Adipose tissue (tissue), 3 donors: ENCODE results near the gene FN1. TPM values are rescaled to one million over a fixed set of nuclear protein-coding genes. Genes with fewer than 3 reads are reported as not detected.

Source experiments
- H3K27ac ChIP-seq: one replicate; pipeline ENCODE4 v1.5.1; 2013; ENCODE audit warnings: low read depth, low read length
- WGBS, 3 donors: extraction: QIAGEN DNeasy Blood & Tissue Kit; methylation state at CpG; one replicate each; pipeline ENCODE4 v1.1.7; 2013; 5-methylcytosine and 5-hydroxymethylcytosine counted together
- polyA plus RNA-seq, 3 donors: library from polyadenylated mRNA; stranded (reverse); fragments of 200-250 nt; gene quantifications; one replicate each; pipeline ENCODE4 v1.2.3, GENCODE V29; 2013
- donor health status: healthy with polysubstance abuse.
- donor health status: Bipolar disorder and iron deficiency.
- donor health status: healthy.

FN1 gene
- polyA plus RNA-seq, 3 donors, result 19.0 to 76.8 (median 51.9) TPM

- H3K27ac ChIP-seq, result no peak overlapping the region
- 79 to 81% (median 80%) methylated on average over 3 of the region's 3 CpGs for WGBS, 3 donors
Measured at GRCh38 chr2:215447673-215448081, 11.8 kb upstream of the FN1 start.

- no peak overlapping the region for H3K27ac ChIP-seq
- 67 to 85% (median 85%) methylated on average over 2 of the region's 2 CpGs for WGBS, 3 donors
Measured at GRCh38 chr2:215447056-215447455, 11.2 kb upstream of the FN1 start.

GRCh38 chr2:215442401-215442787 is 6.5 kb upstream of the FN1 start:
- H3K27ac ChIP-seq, result no peak overlapping the region
- WGBS, 3 donors, result 38 to 49% (median 48%) methylated on average over 5 of the region's 5 CpGs

GRCh38 chr2:215441560-215442400 is 5.9 kb upstream of the FN1 start:
- WGBS, 3 donors, result 57 to 79% (median 78%) methylated on average over 6 of the region's 6 CpGs
- H3K27ac ChIP-seq, result no peak overlapping the region

- WGBS, 3 donors, result 42 to 79% (median 75%) methylated on average over 5 of the region's 5 CpGs
- no peak overlapping the region for H3K27ac ChIP-seq
Measured at GRCh38 chr2:215439980-215440512, 4.2 kb upstream of the FN1 start.

- WGBS, 3 donors, result 80 to 85% (median 85%) methylated on average over 2 of the region's 2 CpGs
- no peak overlapping the region for H3K27ac ChIP-seq
Measured at GRCh38 chr2:215439404-215439803, 3.5 kb upstream of the FN1 start.

- 54 to 72% (median 61%) methylated on average over 2 of the region's 2 CpGs for WGBS, 3 donors
- H3K27ac ChIP-seq, result no peak overlapping the region
Measured at GRCh38 chr2:215437614-215438013, 1.7 kb upstream of the FN1 start.

GRCh38 chr2:215436705-215437565 is 1.1 kb upstream of the FN1 start:
- WGBS, 3 donors, result 6 to 17% (median 7%) methylated on average over 22 of the region's 22 CpGs
- peak overlapping the region; percentile 30 for H3K27ac ChIP-seq

GRCh38 chr2:215435280-215435869 is 493 bp downstream of the FN1 start:
- 1 to 3% (median 2%) methylated on average over 31 of the region's 31 CpGs for WGBS, 3 donors
- no peak overlapping the region for H3K27ac ChIP-seq

GRCh38 chr2:215434447-215435279 is 1.2 kb downstream of the FN1 start:
- WGBS, 3 donors, result 41 to 67% (median 43%) methylated on average over 10 of the region's 10 CpGs

GRCh38 chr2:215432759-215433594 is 2.9 kb downstream of the FN1 start:
- H3K27ac ChIP-seq, result no peak overlapping the region
- 82 to 95% (median 94%) methylated on average over 8 of the region's 8 CpGs for WGBS, 3 donors

More at GRCh38 chr2:215434447-215435279, 1.2 kb downstream of the FN1 start:
- no peak overlapping the region for H3K27ac ChIP-seq

GRCh38 chr2:215431778-215432758 is 3.8 kb downstream of the FN1 start:
- no peak overlapping the region for H3K27ac ChIP-seq
- 86 to 91% (median 91%) methylated on average over 7 of the region's 7 CpGs for WGBS, 3 donors

- WGBS, 3 donors, result 39 to 45% (median 45%) methylated on average over 2 of the region's 2 CpGs
Measured at GRCh38 chr2:215431290-215431689, 4.6 kb downstream of the FN1 start.

GRCh38 chr2:215430528-215431187 is 5.2 kb downstream of the FN1 start:
- WGBS, 3 donors, result 73 to 77% (median 73%) methylated on average over 6 of the region's 6 CpGs
- H3K27ac ChIP-seq, result no peak overlapping the region

More at GRCh38 chr2:215431290-215431689, 4.6 kb downstream of the FN1 start:
- no peak overlapping the region for H3K27ac ChIP-seq

GRCh38 chr2:215429424-215429823 is 6.4 kb downstream of the FN1 start:
- 95 to 100% (median 96%) methylated on average over 1 of the region's 1 CpG for WGBS, 3 donors
- no peak overlapping the region for H3K27ac ChIP-seq
